ENCODE measurements around the gene GAS2L2. TPM values are rescaled to one million over a fixed set of nuclear protein-coding genes. Genes with fewer than 3 reads are reported as not detected.
"Not testable (repeated sequence)": the region's sequence is repeated elsewhere in the genome, so short reads cannot be mapped to it uniquely, and the experiment has no call there.

Gene GAS2L2
- total RNA-seq, 1 donor from 2014 or later, result not detected

GRCh38 chr17:35757243-35757642, 4.2 kb upstream of the GAS2L2 start:
- H3K4me3 ChIP-seq (ENCODE audit: low read depth, low read length), result no peak overlapping the region
- no peak for DNase-seq (ENCODE audit: low read depth)
- TF ChIP-seq, protein P1, sequence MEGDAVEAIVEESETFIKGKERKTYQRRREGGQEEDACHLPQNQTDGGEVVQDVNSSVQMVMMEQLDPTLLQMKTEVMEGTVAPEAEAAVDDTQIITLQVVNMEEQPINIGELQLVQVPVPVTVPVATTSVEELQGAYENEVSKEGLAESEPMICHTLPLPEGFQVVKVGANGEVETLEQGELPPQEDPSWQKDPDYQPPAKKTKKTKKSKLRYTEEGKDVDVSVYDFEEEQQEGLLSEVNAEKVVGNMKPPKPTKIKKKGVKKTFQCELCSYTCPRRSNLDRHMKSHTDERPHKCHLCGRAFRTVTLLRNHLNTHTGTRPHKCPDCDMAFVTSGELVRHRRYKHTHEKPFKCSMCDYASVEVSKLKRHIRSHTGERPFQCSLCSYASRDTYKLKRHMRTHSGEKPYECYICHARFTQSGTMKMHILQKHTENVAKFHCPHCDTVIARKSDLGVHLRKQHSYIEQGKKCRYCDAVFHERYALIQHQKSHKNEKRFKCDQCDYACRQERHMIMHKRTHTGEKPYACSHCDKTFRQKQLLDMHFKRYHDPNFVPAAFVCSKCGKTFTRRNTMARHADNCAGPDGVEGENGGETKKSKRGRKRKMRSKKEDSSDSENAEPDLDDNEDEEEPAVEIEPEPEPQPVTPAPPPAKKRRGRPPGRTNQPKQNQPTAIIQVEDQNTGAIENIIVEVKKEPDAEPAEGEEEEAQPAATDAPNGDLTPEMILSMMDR (conservative IDR thresholded peaks at IDR 0.05; ENCODE audit: low read depth, low read length), result no peak

DNA sequence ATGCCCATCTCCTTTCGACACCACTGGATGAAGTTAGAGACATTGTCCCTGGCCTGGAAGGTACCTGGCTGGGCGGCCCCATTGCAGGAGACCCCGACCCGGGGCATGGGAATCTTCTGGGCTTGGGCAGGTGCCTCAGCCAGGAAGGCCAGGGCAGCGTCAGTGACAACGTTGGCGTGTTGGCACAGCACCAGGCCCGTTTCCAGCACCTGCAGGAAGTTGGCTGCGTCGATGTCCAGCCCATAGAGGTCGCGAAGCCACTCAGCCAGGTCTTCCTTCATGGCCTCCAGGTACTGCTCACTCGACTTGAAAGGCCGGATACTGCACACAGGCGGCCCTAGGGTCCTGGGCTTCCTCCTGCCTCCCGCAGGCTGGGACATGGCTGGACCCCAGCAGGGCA, 568 bp downstream of the GAS2L2 start:
- DNase-seq (ENCODE audit: low read depth), result no peak
- TF ChIP-seq, protein P1 (conservative IDR thresholded peaks at IDR 0.05; ENCODE audit: low read depth, low read length), result no peak
- H3K4me3 ChIP-seq (ENCODE audit: low read depth, low read length), result no peak overlapping the region

DNA sequence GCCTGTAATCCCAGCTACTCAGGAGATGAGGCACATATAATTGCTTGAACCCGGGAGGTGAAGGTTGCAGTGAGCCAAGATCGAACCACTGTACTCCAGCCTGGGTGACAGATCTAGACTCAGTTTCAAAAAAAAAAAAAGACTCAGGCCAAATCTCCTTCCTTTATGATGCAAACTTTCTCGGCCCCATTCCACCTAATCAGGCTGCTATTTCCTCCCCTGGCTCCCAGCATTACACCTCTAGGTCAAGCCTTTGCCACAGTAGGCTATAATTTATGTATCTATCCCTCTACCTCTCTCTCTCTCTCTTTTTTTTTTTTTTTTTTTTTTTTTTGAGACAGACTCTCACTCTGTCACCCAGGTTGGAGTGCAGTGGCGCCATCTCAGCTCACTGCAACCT, 1.5 kb downstream of the GAS2L2 start:
- not testable (repeated sequence) for H3K4me3 ChIP-seq (ENCODE audit: low read depth, low read length); DNase-seq (ENCODE audit: low read depth)

GRCh38 chr17:35750526-35751395, 2.3 kb downstream of the GAS2L2 start:
- TF ChIP-seq, protein P1 (conservative IDR thresholded peaks at IDR 0.05; ENCODE audit: low read depth, low read length), result no peak
- H3K4me3 ChIP-seq (ENCODE audit: low read depth, low read length), result no peak overlapping the region
- DNase-seq (ENCODE audit: low read depth), result no peak

- no peak overlapping the region for H3K4me3 ChIP-seq (ENCODE audit: low read depth, low read length)
- DNase-seq (ENCODE audit: low read depth), result no peak
- TF ChIP-seq, protein P1 (conservative IDR thresholded peaks at IDR 0.05; ENCODE audit: low read depth, low read length), result no peak
These were observed 3.3 kb downstream of the GAS2L2 start for GRCh38 chr17:35749560-35750412.

GRCh38 chr17:35748979-35749378, 4.1 kb downstream of the GAS2L2 start:
- TF ChIP-seq, protein P1 (conservative IDR thresholded peaks at IDR 0.05; ENCODE audit: low read depth, low read length), result no peak
- H3K4me3 ChIP-seq (ENCODE audit: low read depth, low read length), result no peak overlapping the region
- DNase-seq (ENCODE audit: low read depth), result no peak

DNA sequence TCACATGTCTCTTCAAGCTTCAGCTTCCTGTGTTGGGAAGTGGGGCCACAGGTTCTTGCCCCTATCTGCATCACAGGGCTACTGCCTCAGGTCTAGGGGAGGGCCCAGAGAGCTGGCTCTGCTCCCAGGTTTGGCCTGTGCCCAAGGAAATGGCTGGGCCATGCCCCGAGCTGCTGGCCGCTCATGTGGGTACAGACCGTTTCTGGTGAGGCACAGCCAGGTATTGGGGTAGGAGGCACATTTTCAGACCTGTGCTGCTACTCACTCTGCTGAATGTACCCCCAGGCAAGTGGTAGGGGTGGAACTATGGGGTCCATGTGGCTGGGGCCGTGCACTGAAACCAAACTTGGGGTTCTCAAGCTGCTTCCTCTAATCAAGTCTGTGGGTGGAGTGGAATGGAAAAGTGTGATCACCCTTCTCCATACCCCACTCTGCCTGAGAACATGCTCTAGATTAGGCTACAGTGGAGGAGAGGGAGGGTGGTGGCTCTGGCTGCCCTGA, 4.6 kb downstream of the GAS2L2 start:
- TF ChIP-seq, protein P1 (conservative IDR thresholded peaks at IDR 0.05; ENCODE audit: low read depth, low read length), result no peak
- H3K4me3 ChIP-seq (ENCODE audit: low read depth, low read length), result peak overlapping the region; percentile 33
- no peak for DNase-seq (ENCODE audit: low read depth)

Measured in epithelial cell of proximal tubule (primary cell).